Inflammatory macrophage treated with lipopolysaccharide for 1 hour (primary cell): ENCODE data around the gene PSMG3.
"Not testable (repeated sequence)": the region's sequence is repeated elsewhere in the genome, so short reads cannot be mapped to it uniquely, and the experiment has no call there.

ENCODE experiments used
- DNase-seq, 2 donors: peaks; one replicate each; pipeline ENCODE4 v3.0.0-alpha.2; 2020 to 2022

PSMG3 gene

DNA sequence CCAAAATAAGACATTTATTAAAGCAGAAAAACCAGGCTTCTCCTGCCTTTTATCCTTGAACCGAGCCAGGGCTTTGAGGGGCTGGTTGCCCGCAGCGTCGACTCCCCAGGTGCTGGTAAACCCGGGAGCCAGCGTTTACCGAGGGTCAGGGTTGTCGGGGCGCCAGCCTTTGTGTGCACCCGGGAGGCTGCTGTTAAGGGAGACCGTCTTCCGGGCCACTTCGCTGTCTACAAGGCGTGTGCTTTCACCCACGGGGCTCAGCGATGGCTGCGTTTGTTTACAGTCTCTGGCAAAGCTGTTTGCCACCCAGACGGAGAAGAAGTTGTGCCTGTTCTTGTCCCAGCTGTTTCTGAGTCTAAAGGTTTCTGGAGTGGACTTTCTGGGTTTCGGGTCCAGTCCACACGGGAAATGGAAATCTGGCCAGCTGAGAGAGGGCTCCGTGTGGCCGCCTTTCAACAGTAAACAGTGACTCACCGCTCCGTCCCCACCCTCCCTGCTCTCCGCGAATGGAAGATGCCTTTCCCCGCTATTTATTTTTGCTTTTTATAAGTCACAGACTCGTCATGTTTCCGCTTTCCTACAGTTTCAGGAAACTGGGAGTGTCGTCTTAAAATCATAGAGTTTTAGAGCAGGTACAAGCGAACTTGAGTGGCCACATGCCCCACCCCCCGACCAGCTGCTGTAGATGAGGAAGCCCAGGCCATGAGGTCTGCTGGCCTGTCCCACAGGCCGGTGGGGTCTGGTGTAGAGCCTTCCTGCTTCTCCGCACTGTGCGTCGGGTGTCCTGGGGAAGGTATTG lies 37.2 kb downstream of the PSMG3 start:
- DNase-seq, result peak; percentile 82 to 85

DNA sequence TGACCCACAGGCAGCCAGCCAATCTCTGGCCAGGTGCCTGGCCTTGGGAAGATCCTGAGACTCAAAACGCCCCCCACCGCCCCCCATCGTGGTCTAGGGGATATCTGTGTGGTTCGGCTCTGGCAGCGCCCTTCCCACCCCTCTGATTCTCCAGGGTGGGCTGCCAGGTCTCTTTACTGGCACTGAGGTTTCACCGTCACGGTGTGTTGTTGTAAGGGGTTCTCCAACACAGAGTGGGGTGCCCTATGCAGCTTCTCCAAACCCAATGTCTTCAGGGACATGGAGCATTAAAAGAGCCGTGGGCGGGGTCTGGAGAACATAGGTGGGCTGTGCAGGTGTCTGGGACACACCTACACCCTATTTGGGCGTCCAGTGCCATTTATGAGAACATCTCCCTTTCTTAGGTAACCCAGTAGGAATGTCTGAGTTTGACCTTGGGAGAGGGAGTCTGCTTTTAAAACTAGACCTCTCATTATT lies 37.8 kb downstream of the PSMG3 start:
- DNase-seq, result no peak

DNA sequence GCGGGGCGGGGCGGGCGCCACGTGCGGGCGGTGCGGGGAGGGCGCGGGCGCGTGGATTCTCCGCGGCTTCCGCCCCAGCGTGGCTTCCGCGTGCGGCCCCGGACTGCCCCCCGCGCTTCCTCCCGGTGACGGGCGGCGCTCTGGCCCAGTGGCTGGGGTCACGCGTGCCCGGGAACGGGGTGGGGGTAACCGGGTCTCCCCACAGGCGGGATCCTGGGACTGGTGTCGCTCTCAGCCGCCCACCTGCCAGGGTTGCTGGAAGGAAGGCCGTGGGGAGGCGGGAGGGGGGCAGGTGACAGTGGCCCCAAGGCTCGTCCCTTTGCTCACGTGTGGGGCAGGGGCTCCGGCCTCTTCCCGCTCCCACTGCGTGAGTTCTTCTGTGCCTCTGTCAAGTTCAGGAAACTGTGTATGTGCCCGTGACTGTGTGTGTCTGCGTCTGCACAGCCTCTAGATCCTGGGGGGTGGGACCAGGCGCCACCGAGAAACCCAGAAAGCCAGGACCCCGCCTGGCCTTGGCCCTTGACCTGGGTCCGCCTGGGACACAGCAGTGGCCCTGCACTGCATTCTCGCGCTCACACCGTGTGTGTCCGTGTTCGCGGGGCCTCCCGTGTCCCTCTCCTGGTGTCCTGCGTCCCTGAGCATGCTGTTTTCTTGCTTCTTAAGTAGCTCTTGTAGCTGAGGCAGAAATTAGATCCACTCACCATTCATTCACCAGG lies 38.4 kb downstream of the PSMG3 start:
- no peak for DNase-seq

DNA sequence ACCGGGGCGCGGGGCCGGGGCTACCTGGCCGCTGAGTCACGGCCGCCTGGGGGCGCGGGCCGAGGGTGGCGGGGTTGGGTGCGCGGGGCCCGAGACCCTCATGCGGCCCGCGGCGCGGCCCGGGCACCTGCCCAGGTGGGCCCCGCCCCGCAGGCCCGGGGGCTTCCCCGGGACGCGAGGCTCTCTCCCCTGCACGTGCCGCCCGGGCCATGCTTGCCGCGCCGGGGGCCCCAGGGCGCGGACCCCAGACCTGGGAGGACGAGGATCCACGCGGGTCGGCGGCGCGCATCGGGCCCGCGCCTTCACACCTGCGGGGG lies 38.9 kb downstream of the PSMG3 start:
- no peak for DNase-seq

DNA sequence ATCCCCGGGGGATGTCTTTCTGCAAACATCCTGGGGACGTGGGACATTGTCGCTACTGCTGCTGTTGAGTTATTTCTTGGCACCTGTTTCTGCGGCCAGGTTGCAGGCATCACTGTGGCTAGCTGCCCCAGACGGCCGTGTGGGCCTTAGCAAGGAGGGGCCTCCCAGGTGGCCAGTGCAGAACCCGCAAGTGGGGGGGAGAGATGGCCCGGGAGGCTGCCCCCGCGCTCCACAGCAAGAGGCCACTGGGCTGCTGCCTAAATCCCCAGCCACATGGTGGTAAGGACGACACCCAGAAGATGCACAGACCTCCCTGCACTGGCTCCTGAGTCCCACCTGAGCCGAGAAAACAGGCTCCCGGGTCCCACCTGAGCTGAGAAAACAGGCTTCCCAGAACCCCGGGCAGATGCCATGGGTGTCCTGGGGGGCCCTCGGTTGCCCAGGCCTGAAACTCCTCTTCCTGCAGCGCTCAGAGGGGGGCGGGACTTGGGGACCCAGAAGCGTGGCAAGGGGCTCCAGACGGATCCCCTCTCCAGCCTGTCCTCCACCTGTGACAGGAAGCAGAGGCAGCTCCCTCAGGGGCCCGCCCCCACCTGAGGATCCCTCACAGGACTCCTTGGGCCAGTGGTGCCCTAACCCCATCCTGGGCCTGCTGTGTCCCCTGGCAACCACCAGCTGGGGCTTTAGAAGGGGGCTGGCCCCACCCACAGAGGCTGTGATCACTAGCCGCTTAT lies 40.3 kb downstream of the PSMG3 start:
- DNase-seq, result no peak

DNA sequence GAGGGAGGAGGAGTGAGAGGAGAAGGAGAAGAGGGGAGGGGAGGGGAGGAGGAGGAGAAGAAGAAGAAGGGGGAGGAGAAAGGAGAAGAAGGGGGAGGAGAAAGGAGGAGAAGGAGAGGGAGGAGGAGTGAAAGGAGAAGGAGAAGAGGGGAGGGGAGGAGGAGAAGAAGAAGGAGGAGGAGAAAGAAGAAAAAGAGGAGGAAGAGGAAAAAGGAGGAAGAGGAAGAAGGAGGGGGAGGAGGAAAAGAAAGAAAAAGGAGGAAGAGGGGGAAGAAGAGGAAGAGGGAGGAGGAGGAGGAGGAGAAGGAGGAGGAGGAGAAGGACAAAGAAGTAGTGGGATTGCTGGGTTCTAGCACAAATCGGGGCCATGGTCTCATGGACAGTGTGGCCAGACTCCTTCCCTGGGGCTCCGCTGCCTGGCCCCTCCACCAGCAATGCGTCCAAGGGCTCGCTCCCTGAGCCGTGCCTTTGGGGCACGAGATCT lies 43.5 kb downstream of the PSMG3 start:
- DNase-seq, result no peak

DNA sequence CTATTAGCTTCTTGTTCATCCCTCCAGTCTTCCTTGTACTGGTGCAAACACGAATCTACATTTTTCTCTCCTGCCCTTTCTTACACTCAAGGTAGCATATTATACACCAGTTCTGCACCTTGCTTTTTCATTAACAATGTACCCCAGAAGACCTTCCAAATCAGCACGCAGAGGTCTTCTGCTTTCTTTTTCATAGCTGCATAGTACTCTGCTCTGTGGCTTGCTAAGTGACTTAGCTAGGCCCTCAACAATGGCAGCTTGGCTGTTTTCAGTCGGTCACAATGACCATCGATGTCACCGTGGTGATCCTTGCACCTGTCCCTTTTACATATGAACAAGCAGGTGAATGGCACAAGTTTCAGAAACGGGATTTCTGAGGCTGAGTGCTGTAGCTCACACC lies 44.4 kb downstream of the PSMG3 start:
- DNase-seq, result no peak

DNA sequence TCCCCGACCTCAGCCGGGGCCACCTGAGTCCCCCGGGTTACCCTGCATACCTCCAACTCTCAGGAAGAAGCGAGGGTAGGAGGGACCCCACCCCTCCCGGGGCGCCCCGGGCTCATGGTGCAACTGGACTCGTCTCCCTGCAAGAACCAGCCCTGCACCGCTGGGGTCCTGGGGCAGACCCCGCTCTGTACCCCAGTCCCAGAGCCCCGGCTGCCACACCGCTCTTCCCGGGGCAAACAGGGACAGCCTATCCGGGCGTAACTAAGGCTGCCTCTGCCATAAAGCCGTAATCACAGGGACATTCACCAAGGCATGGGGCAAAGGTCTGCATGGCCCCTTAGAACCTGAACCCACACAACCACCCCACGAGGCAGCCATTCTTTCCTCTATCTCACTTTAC lies 46.0 kb downstream of the PSMG3 start:
- no peak for DNase-seq

DNA sequence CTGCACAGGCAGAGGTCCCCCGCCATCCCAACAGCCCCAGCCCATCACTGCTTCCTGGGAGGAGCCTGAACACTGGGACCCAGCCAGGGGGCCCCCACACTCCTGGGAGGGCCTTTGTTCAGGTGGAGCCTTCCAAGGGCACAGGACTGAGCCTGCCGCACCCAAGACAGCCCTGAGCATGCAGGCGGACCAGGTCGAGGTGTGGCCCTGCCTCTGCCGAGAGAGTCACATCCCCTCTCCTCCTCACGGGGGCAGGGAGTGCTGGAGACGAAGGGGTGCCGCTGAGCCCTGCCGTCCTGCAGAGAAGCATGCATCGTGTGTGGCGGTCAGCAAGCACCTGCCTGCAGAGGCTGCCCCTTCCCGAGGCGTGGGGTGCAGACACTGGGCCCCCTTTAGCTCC lies 46.6 kb downstream of the PSMG3 start:
- no peak for DNase-seq

DNA sequence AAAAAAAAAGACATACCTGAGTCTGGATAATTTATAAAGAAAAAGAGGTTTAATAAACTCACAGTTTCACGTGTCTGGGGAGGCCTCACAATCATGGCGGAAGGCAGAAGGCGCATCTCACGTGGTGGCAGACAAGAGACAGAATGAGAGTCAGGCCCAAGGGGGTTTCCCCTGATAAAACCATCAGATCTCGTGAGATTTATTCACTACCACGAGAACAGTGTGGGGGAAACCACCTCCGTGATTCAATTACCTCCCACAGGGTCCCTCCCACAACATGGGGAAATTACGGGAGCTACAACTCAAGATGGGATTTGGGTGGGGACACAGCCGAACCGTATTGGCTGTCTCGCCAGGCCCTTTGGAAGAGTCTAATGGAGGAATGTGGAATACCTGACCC lies 48.4 kb downstream of the PSMG3 start:
- peak; percentile 51 to 74 for DNase-seq

DNA sequence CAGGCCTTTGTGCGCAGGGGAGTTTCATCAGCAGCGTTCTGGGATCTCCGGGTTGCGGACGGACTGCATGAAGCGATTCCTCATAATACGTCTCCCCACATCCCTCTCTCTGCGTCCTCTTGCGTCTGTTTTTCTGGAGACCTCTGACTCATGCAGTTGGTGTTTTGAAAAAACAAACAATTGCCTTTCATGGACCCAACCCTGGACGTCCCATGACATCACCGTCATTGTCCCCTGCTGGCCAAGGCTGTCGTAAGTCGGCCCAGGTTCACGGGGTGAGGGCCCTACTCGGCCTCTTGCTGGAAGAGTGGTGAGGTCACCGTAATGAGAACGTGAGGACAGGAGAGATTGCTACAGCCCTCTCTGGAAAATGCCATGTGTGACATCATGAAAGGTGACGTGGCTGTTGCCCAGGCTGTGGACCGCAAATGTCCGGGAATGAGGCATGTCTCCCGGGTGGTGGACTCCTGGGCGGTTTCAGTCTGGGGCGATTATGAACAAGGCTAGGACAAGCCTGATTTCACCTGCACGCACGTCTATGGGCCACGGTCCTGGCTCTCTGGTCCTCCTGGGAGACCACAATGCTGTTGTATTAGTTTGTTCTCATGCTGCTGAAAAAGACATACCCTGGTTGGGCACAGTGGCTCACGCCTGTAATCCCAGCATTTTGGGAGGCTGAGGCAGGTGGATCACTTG lies 49.1 kb downstream of the PSMG3 start:
- peak; percentile 61 to 90 for DNase-seq

DNA sequence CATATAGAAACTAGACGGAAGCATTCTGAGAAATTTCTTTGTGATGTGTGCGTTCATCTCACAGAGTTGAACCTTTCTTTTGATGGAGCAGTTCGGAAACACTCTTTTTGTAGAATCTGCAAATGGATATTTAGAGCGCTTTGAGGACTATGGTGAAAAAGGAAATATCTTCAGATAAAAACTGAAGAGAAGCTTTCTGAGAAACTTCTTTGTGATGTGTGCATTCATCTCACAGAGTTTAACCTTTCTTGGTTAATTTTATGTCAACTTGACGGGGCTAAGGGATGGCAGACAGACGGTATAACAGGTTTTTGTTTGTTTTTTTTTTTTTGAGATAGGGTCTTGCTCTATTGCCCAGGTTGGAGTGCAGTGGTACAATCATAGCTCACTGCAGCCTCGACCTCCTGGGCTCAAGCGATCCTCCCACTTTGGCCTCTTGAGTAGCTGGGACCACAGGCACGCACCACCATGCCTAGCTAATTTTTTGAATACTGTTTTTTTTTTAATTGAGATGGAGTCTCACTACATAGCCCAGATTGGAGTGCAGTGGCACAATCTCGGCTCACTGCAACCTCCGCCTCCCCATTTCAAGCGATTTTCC lies 50.4 kb downstream of the PSMG3 start:
- not testable (repeated sequence) for DNase-seq
